BLaER1 treated with 17β-estradiol and CSF1 and Interleukin-3, amounts not matched to agents 10 nM and 100 nM (cell line): ENCODE measurements around the gene SKAP2.

Experiments used
- H3K27ac ChIP-seq, 11 experiments: shearing (Covaris generic); formaldehyde crosslinking; 2 replicates each; pipeline ENCODE4 v1.8.1; 2022
- H3K27me3 ChIP-seq, 11 experiments: shearing (Covaris generic); formaldehyde crosslinking; 2 replicates each; pipeline ENCODE4 v1.8.1; 2022
- H3K36me3 ChIP-seq, 11 experiments: shearing (Covaris generic); formaldehyde crosslinking; 2 replicates each; pipeline ENCODE4 v1.8.1; 2022
- H3K4me1 ChIP-seq, 10 experiments: shearing (Covaris generic); formaldehyde crosslinking; 2 replicates each; pipeline ENCODE4 v1.8.1; 2022
- H3K4me2 ChIP-seq, 11 experiments: shearing (Covaris generic); formaldehyde crosslinking; 2 replicates each; pipeline ENCODE4 v1.8.1; 2022
- H3K4me3 ChIP-seq, 10 experiments: shearing (Covaris generic); formaldehyde crosslinking; 2 replicates each; pipeline ENCODE4 v1.8.1; 2022
- H3K9ac ChIP-seq, 11 experiments: shearing (Covaris generic); formaldehyde crosslinking; 2 replicates each; pipeline ENCODE4 v1.8.1; 2022
- H3K9me3 ChIP-seq, 11 experiments: shearing (Covaris generic); formaldehyde crosslinking; replicated peaks in 1 of 11; 2 replicates each; pipeline ENCODE4 v1.8.1; 2022
- H4K20me1 ChIP-seq, 11 experiments: shearing (Covaris generic); formaldehyde crosslinking; 2 replicates each; pipeline ENCODE4 v1.8.1; 2022
- Cebpa-rat ChIP-seq, 11 experiments: shearing (Covaris generic); IDR thresholded peaks; 2 replicates each; pipeline ENCODE4 v1.8.1; 2022

The SKAP2 gene

DNA sequence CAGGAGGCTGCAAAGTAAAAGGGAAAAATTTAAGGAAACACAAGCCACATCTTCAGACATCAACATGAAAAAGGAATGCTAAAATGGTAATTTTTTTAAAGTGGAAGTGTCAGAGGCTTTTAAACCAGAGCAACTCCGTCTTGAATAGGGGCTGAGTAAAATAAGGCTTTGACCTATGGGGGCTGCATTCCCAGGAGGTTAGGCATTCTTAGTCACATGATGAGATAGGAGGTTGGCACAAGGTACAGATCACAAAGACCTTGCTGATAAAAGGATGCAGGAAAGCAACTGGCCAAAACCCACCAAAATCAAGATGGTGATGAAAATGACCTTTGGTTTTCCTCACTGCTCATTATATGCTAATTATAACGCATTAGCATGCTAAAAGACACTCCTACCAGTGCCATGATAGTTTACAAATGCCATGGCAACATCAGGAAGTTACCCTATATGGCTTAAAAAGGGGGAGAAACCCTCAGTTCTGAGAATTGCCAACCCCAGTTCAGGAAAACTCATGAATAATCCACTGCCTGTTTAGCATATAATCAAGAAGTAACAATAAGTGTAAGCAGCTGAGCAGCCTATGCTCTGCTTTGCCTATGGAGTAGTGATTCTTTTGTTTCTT, 128.3 kb downstream of the SKAP2 start:
- Histone ChIP-seq H3K9ac (no peak overlapping the region), H3K4me1 (peaks cover 0 to 6% (median 2%) of the 10 kb centered on the region in 10 experiments; a peak in 5 of 20 replicates), H3K27me3 (no peaks in the 10 kb centered on the region), H3K4me3 (no peak overlapping the region), H3K9me3 (no peaks in the 10 kb centered on the region; a peak in 2 of 22 replicates), H4K20me1 (no peaks in the 10 kb centered on the region), H3K27ac (no peak overlapping the region), H3K4me2 (peak overlapping the region in 4 of 11 experiments; percentile 5 to 35 (median 28); a peak in 5 of 22 replicates), H3K36me3 (no peaks in the 10 kb centered on the region)
- no peak for TF ChIP-seq Cebpa-rat (IDR thresholded peaks at IDR 0.05)

DNA sequence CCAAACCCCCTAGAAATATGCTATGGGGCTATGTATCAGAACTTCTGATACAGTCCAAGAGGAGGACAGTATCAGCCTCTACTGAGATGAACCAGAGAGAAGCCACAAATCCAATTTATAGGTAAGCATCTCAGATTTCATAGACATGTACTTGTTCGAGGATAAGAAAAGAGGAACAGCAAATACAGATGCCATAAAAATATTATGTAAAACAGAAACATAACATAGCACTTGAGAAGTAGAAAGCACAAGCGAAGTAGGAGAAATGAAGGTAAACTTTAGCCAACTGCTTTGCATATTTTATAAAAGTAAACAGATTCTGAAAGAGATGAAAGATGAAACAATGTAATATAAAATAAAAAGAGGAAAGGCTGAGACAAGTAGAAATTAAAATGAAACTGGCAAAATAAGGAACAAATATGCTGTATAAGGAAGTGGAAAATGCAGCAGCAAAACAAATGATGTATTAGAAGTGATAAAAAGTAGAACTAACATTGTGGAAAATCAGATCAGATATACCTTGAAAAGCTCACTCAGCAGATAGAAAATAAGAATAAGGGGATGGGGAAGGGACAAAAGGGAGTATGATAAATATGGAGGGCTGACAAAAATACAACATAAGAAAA, 135.1 kb downstream of the SKAP2 start:
- Histone ChIP-seq H3K4me3 (no peak overlapping the region), H3K9me3 (peaks cover 0 to 15% (median 0%) of the 10 kb centered on the region in 11 experiments; a peak in 6 of 22 replicates), H3K4me2 (peak overlapping the region in 2 of 11 experiments; percentile 1 to 6; a peak in 2 of 22 replicates), H3K27me3 (no peaks in the 10 kb centered on the region), H4K20me1 (no peaks in the 10 kb centered on the region), H3K36me3 (no peaks in the 10 kb centered on the region), H3K9ac (no peak overlapping the region), H3K4me1 (peaks cover 0 to 13% (median 0%) of the 10 kb centered on the region in 10 experiments; a peak in 4 of 20 replicates), H3K27ac (no peak overlapping the region)
- no peak for TF ChIP-seq Cebpa-rat (IDR thresholded peaks at IDR 0.05)

DNA sequence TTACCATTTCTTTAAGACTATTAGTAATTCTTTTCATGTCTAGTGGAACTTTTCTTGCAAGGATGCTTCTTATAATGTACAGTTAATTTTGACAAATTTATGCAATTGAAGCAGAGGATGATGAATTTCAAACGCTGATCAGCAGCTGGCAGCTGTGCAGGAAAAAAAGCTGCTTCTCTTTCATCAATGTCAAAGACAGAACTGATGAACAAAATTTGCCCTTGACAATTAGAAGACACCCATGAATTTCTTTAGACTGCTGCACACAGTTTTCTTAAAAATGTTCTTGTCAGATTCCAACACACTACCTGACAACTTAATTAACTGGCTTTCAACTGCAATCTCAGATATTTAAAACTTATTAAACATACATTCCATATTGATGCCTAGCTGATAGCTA, 138.3 kb downstream of the SKAP2 start:
- Histone ChIP-seq H3K27ac (no peak overlapping the region), H3K4me3 (no peak overlapping the region), H3K4me1 (peaks cover 0 to 20% (median 6%) of the 10 kb centered on the region in 10 experiments; a peak in 10 of 20 replicates), H3K4me2 (no peak overlapping the region), H3K9ac (no peak overlapping the region), H3K9me3 (peaks cover 0 to 15% (median 0%) of the 10 kb centered on the region in 11 experiments; a peak in 6 of 22 replicates), H3K27me3 (no peaks in the 10 kb centered on the region), H4K20me1 (no peaks in the 10 kb centered on the region; a peak in 1 of 22 replicates), H3K36me3 (no peaks in the 10 kb centered on the region)
- no peak for TF ChIP-seq Cebpa-rat (IDR thresholded peaks at IDR 0.05)

DNA sequence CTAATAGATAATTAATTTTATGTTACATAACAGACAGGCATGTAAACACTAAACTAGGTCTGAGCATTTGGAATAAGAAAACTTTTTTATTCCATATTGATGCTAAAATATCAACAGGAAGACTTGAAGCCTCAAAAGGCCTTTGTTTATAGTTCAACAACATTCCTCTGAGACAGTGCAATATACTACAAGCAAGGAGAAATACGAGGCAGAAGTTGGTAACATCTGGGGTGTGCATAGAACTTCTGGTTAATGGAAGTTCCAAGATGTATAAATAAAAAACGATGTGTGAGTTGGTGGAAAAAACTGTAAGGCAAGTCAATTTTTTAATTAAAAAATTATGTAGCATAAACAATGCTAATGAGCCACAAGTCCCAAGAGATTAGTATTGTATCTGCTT, 139.6 kb downstream of the SKAP2 start:
- H3K9ac ChIP-seq: no peak overlapping the region
- H3K36me3 ChIP-seq: no peaks in the 10 kb centered on the region
- no peak overlapping the region for H3K4me3 ChIP-seq
- H3K4me1 ChIP-seq: peaks cover 0 to 20% (median 6%) of the 10 kb centered on the region in 10 experiments; a peak in 10 of 20 replicates
- no peaks in the 10 kb centered on the region for H3K27me3 ChIP-seq
- H3K4me2 ChIP-seq: no peak overlapping the region
- H4K20me1 ChIP-seq: no peaks in the 10 kb centered on the region; a peak in 1 of 22 replicates
- H3K9me3 ChIP-seq: peaks cover 0 to 4% (median 0%) of the 10 kb centered on the region in 11 experiments; a peak in 6 of 22 replicates
- TF ChIP-seq Cebpa-rat (IDR thresholded peaks at IDR 0.05): no peak
- no peak overlapping the region for H3K27ac ChIP-seq

DNA sequence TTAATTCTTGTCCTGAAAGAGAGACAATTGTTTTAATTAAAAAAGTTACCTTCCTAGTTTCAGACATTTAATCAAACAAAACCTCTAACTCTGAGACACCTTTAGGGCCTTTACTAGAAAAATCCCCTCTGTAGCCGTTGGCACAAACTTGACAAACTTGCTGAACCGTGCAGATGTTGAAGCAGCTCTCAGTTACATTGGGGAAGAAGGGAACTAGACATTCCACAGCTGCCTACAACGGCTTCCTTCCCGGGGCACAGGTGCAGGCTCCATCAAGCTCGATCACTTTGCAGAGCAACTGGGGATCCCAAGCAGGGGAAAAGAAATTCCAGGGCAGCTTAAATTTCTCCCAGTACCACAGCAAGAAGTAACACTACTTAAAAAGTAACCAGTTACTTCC, 141.3 kb downstream of the SKAP2 start:
- Histone ChIP-seq H3K27me3 (no peaks in the 10 kb centered on the region), H3K36me3 (no peaks in the 10 kb centered on the region), H3K9me3 (no peaks in the 10 kb centered on the region), H3K4me2 (peak overlapping the region in 4 of 11 experiments; percentile 23 to 37 (median 36); a peak in 6 of 22 replicates), H4K20me1 (no peaks in the 10 kb centered on the region; a peak in 1 of 22 replicates), H3K4me1 (peaks cover 0 to 20% (median 0%) of the 10 kb centered on the region in 10 experiments; a peak in 7 of 20 replicates), H3K27ac (no peak overlapping the region), H3K4me3 (no peak overlapping the region), H3K9ac (no peak overlapping the region)
- TF ChIP-seq Cebpa-rat (IDR thresholded peaks at IDR 0.05): no peak

DNA sequence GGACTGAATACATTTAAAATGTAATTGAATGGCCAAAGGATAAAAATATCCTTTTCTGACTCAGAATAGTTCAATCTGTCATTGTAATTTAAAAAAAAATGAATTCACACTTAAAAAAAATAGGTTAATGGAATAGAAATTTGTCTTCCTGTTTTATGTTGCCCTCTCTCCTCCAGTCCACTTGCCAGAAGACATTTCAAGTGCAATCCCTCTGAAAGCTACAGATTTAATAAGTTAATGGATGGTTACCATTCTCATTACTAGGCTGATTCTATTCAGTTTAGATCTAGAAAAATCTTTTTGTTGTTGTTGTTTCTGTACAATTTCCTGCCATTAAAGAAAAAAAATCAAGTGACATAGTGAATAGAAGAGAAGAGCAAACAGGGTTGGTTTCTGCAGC, 142.9 kb downstream of the SKAP2 start:
- no peak overlapping the region for H3K4me3 ChIP-seq
- no peak overlapping the region for H3K9ac ChIP-seq
- H4K20me1 ChIP-seq: no peaks in the 10 kb centered on the region; a peak in 1 of 22 replicates
- no peaks in the 10 kb centered on the region for H3K36me3 ChIP-seq
- H3K9me3 ChIP-seq: no peaks in the 10 kb centered on the region
- no peak overlapping the region for H3K4me2 ChIP-seq
- H3K27me3 ChIP-seq: no peaks in the 10 kb centered on the region; a peak in 1 of 22 replicates
- no peak for TF ChIP-seq Cebpa-rat (IDR thresholded peaks at IDR 0.05)
- no peak overlapping the region for H3K27ac ChIP-seq
- peaks cover 0 to 20% (median 0%) of the 10 kb centered on the region in 10 experiments; a peak in 7 of 20 replicates for H3K4me1 ChIP-seq

DNA sequence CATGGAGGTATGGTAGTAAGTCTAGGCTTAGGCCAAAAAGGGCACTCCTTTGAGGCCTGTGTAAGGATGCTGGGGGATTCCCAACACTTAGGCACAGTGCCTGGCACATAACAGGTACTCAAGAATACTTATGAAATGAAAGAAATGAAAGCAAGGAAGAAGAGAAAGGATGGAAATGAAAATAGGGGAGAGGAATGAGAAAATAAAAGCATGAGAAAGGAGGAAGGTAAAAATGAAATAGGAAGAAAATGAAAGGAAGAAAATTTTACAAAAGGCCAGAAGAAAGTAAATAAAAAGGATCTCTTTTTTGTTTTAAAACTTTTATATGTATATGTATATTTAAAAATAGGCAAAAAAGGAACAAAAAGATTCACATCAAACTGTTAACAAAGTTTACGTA, 146.3 kb downstream of the SKAP2 start:
- Histone ChIP-seq H3K4me2 (no peak overlapping the region), H4K20me1 (no peaks in the 10 kb centered on the region; a peak in 1 of 22 replicates), H3K9ac (no peak overlapping the region), H3K27ac (no peak overlapping the region), H3K27me3 (no peaks in the 10 kb centered on the region; a peak in 1 of 22 replicates), H3K9me3 (no peaks in the 10 kb centered on the region), H3K4me3 (no peak overlapping the region), H3K36me3 (no peaks in the 10 kb centered on the region), H3K4me1 (peaks cover 0 to 10% (median 0%) of the 10 kb centered on the region in 10 experiments; a peak in 7 of 20 replicates)
- TF ChIP-seq Cebpa-rat (IDR thresholded peaks at IDR 0.05): no peak

DNA sequence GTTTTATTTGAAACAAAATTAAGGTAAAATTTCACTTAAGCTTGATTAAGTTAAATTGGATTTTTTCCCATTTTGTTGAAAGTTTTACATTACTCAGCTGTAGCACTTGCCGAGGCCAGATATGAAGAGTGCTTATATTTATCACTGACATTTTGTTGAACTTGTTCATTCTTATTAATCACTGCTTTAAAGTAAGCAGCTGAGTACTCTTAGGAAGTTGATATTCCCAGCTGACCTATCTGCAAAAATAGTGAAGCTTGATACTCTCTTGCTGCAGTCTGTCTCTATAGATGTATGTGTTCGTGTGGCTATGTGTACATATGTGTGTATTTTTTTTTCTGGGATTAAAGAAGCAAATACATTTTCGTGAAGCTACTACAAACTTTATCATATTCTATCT, 150.0 kb downstream of the SKAP2 start:
- Histone ChIP-seq H3K27me3 (no peaks in the 10 kb centered on the region; a peak in 1 of 22 replicates), H3K4me1 (peaks cover 0 to 2% (median 0%) of the 10 kb centered on the region in 10 experiments; a peak in 2 of 20 replicates), H4K20me1 (no peaks in the 10 kb centered on the region), H3K9ac (no peak overlapping the region), H3K9me3 (no peaks in the 10 kb centered on the region), H3K4me2 (no peak overlapping the region), H3K36me3 (no peaks in the 10 kb centered on the region), H3K4me3 (no peak overlapping the region), H3K27ac (no peak overlapping the region)
- TF ChIP-seq Cebpa-rat (IDR thresholded peaks at IDR 0.05): no peak

DNA sequence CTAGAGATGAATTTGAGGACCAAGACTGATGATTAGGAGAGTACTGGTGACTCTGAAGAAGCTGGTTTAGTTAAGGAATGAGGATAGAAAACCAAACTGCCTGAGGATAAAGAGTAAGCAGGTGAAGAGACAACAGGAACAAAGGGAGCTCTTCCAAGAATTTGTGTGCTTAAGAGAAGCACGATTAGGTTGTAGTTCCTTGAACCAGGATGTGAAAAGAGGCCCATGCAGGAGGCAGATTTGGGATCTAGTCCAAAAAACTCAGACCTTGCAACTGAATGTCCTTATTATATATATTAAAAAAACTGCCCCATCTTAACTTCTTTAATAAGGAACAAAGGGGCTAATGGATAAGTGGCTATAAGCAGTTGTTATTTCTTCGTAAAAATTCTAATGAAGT, 150.4 kb downstream of the SKAP2 start:
- H3K27me3 ChIP-seq: no peaks in the 10 kb centered on the region; a peak in 1 of 22 replicates
- no peaks in the 10 kb centered on the region for H3K36me3 ChIP-seq
- no peaks in the 10 kb centered on the region for H4K20me1 ChIP-seq
- peaks cover 0 to 6% (median 0%) of the 10 kb centered on the region in 10 experiments; a peak in 2 of 20 replicates for H3K4me1 ChIP-seq
- H3K27ac ChIP-seq: no peak overlapping the region
- H3K4me2 ChIP-seq: no peak overlapping the region
- no peak overlapping the region for H3K9ac ChIP-seq
- no peak for TF ChIP-seq Cebpa-rat (IDR thresholded peaks at IDR 0.05)
- no peaks in the 10 kb centered on the region for H3K9me3 ChIP-seq
- no peak overlapping the region for H3K4me3 ChIP-seq
